GM19035 (cell line): ENCODE data around the gene CLCNKB.
"Not testable (repeated sequence)": the region's sequence is repeated elsewhere in the genome, so short reads cannot be mapped to it uniquely, and the experiment has no call there.

Experiments
- ATAC-seq: cut with Tn5 transposase; IDR thresholded peaks from one replicate; pipeline ENCODE4 v1.9.1; 2021; ENCODE audit not compliant: unreplicated experiment

Gene CLCNKB

DNA sequence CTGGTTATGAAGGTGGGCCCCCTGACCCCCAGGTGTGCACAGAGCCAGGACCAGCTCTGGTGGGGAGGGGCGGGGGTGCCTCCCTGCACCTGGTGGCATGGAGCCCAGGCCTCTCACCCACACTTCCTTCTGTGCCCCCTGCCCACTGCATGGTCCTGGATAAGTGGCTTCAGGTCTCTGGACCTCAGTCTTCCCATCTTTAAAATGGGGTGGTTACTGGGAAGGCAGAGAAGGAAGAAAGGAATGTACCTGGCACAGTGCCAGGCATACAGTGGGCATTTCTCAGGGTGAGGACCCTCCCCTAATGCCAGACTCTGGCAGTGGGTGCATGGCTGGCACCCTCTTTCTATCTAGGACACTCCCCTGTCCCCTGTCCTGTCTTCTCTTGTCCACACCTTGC is 14.3 kb upstream of the CLCNKB start:
- no peak for ATAC-seq

DNA sequence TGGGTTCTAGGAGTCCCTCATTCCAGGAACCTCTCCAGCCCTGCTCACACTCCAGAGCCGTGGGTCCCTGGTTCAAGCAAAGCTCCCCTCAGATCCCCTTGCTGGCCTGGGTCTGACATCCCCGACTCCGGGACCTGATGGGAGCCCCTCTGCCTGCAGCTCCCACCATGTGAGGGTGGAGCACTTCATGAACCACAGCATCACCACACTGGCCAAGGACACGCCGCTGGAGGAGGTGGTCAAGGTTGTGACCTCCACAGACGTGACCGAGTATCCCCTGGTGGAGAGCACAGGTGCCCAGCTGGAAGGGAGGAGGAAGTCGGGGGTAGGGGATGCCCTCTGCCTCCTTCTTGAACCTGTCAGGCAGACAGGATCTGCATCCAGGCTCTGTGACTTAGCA is 12.0 kb upstream of the CLCNKB start:
- ATAC-seq, result no peak

DNA sequence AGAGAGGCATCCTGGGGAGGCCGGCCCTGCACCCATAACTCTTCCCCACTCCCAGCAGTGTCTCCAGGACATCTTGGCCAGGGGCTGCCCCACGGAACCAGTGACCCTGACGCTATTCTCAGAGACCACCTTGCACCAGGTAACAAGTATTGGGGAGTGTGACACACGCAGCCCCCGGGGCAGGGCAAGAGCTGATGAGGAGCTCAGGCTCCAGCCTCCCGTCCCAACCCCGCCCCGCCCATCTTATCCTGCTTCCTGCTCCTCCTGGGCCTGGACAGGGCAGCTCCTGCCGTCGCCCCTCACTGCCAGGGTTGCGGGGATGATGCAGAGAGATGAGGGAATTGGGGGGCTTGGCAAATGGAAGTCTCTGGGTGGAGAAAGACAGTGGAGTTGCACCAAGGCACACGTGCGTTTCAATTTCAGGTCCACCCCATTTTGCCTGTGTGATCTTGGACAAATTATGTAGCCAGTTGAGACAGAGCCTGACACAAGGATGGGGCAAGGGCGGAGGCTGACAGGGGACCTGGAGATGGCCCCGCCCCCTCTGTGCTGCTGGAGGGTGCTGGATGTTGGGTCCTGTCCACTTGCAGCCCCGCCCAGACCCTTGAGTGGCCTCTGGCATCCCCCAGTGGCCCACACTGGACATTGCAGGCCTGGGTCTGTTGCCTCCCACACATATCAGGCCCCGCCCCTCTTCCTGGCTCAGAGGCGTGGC is 11.0 kb upstream of the CLCNKB start:
- ATAC-seq, result peak; percentile 80

DNA sequence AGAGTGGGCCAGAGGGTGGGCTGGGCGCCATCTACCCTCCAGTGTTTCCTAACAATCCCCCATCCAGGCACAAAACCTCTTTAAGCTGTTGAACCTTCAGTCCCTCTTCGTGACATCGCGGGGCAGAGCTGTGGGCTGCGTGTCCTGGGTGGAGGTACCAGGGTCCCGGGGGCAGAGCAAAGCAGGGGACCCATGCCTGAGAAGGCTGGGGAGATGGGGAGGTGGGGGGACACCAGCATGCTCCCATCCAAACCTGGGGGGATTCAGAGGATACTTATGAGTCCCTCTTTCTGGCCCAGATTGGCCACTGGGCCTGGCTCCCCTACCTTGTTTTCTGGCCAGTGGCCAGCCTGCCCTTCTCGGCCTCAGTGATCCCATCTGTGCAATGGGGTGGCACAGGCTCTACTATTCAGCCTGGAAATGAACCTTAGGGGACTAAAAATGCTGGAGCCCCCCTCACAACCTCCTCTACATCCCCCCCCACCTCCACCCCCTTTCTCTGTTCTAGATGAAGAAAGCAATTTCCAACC is 10.4 kb upstream of the CLCNKB start:
- not testable (repeated sequence) for ATAC-seq

DNA sequence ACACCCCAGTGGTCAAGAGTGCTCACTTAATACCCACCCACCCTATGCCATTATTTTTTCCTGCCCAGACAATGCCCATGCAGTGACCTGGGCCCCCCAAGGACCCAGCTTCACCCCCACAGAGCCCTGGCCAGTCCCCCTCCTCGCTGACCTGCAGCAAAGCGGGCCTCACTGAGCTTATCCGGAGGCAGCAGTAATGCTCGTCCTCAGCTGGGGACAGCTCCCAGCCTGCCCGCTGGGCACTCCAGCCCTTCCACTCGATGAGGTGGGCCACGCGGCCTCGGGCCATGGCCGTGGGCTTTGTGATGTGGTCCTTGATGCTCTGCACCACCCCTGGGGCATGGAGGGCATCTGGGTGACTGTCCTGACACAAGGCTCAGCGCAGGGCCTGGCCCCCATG is 7.1 kb upstream of the CLCNKB start:
- not testable (repeated sequence) for ATAC-seq

DNA sequence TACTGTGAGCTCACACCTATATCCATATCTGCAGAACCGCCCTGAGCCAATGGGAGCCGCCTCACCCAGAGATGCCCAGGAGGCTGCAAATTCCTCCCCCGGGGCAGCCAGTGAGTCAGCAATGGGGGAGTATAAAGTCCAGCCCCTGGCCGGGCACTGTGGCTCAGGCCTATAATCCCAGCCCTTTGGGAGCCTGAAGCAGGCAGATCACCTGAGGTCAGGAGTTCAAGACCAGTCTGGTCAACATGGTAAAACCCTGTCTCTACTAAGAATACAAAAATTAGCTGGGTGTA is 5.0 kb upstream of the CLCNKB start:
- no peak for ATAC-seq

DNA sequence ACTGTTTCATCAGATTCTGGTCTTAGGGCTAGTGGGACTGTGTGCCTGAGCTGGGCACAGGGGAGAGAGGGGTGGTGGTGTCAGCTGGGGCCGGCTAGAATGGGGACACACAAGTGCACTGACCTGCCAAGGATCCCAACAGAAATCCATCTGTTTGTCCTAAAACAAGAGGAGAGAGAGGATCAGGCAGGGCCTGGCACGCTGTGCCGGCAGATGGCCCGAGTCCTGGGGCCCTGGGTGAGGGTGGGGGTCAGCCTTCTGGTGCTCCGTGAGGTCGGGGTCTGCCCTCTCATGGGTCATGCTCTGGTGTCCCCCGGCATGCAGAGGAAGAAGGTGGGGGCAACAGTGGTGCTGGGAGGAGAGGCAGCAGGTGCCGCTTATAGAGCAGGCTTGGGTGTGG is 3.7 kb upstream of the CLCNKB start:
- not testable (repeated sequence) for ATAC-seq

DNA sequence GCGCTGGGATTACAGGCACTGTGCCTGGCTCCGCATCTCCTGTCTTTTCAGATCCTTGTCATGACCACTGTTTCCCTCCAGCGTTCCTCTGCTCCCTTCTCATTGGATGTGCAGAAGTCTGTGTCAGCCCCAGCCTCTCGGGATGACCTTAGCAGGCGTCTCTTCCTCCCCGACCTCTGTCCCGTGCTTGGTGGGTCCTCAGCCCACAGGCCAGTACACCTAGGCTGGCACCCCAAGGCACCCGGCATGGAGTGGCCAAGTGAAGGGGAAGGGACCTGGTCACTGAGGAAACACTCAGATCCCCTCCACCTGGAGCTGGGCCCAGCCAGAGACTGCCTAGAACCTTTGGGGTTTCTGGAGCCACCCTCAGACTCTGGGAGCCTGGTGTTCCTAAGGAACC is 2.4 kb upstream of the CLCNKB start:
- no peak for ATAC-seq

DNA sequence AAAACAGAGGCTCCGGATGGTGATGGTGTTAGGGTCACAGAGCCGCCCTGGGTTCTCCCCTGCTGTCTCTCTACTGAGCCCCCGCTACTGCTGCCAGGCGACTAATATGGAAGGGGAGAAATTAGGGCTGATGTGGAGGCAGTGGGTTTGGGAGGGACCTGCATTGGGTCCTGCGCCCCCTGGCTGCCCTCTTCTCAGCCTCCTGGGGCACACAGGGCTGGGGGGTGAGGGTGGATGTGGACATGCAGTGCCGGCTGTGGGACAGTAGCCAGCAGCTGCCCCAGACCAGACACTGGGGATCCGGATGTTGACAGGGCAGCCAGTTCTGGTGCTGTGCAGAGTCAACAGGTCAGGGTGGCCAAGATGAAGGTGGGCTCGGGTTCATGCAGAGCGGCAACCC is 1.5 kb upstream of the CLCNKB start:
- ATAC-seq, result no peak

DNA sequence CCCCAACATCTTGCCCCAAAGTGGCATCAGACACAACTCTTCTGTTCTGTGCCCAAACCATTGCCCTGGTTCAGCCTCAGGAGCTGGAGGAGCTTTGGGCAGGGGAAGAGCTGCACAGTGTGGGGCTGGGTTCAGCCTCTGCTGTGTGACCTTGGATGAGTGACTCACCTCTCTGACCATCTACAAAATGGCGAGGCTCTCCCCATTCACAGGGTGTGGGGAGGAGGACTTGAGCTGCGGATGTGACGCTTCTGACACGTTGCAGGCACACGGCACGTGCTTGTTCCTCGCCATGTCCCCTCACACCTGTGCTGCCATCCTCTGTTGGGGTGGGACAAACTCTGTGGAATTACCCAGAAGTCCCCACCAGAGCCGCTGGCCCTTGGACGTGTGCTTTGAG is 928 bp upstream of the CLCNKB start:
- ATAC-seq, result not testable (repeated sequence)

DNA sequence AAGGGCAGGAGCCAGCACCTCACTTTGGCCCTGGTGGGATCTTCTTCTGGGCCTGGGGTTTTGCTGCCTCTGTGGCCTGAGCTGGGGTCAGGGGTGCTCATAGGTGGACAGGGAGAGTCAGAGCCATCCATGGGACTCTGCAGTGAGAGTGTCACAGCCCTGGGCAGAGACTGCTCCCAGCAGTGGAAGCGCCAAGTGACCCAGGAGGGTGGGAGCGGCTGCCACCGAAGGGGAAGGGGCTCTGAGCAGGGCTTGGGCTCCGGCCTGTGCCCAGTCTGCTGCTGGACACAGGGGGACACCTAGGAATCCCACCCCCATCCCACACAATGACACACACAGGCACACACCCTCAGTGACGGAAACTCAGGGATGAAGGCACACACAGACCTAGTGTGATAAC is 368 bp downstream of the CLCNKB start:
- ATAC-seq, result no peak

DNA sequence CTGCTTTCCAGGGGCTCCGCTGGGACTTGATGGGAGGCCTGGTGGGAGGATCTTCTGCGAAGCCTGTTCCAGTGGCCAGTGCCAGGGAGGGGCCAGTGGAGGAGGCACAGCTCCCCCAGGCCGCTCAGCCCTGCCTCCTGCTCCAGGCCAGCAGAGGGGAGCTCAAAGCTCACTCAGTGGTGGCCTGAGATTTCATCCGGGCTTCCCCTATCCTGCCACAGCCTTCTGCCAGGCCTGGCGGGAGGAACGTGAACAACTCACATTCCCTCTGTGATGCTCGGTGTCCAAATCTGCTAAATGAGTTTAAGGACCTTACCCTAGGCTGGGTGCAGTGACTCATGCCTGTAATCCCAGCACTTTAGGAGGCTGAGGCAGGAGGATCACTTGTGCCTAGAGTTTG is 3.3 kb downstream of the CLCNKB start:
- no peak for ATAC-seq

DNA sequence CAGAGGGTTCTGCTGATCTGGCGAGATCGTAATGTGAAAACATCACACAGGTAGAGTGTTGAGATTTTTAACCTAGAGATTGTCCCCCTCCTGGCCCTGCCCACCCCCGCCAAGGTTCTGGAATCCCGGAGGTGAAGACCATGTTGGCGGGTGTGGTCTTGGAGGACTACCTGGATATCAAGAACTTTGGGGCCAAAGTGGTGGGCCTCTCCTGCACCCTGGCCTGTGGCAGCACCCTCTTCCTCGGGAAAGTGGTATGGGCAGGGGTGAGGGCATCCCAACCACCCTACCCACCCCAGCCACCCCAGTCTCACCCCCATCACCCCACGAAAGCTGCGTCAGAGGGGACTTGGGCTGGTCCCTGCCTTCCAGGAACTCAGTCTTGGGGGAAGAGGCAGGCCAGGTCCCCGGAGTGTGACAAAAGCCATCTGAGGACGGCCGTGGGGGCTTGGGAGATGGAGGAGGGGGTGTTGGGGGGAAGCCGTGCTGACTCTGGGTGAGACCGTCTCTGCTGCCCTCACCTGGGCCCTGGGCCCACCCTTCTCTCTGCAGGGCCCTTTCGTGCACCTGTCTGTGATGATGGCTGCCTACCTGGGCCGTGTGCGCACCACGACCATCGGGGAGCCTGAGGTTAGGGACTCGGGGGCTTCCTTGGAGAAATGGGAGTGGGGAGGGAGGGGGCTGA is 4.4 kb downstream of the CLCNKB start:
- ATAC-seq, result no peak

DNA sequence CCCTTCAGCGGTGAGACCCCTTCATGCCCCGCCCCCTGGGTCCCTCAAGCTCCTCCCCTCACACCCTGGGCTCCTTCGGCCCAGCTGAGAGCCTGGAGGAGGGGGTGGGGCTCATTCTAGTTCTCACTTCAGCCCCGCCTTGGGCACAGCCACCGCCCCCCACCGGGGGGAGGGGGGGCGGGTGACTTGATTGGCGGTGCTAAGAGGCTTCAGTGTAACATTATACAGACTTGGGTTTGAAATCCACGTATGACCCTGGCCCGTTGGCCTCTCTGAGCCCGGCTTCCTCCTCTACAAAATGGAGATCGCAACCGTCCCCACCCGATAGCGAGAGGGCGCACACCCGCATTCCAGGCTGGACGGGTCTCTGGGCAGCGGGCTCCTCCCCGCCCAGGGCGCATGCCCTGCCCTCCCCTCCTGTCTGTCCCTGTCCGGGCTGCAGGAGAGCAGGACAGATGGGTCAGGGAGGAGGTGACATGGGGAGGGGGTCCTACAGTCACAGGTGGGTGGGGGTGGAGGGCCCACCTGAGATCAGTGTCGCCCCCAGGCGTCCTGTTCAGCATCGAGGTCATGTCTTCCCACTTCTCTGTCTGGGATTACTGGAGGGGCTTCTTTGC is 5.1 kb downstream of the CLCNKB start:
- no peak for ATAC-seq

DNA sequence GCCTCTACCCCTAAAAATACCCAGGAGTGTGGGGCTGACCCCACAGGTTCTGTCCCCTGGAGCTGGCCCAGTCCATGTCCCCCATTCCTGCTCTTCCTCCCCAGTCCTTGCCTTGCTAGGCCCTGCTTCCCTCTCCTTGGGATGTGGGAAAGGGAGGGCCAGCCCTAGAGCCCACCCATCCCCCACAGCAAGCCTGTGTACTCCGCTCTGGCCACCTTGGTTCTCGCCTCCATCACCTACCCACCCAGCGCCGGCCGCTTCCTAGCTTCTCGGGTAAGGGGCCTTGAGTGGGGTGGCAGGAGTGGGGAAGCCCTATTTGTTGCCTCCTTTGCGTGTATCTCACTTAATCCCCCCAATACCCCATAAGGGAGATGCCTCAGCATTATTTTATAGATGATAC is 6.7 kb downstream of the CLCNKB start:
- ATAC-seq, result no peak

DNA sequence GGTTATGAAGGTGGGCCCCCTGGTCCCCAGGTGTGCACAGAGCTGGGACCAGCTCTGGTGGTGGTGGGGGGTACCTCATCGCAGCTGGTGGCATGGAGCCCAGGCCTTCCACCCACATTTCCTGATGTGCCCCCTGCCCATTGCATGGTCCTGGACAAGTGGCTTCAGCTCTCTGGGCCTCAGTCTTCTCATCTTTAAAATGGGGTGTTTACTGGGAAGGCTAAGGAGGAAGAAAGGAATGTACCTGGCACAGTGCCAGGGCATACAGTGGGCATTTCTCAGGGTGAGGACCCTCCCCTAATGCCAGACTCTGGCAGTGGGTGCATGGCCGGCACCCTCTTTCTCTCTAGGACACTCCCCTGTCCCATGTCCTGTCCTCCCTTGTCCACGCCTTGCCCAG is 7.5 kb downstream of the CLCNKB start:
- ATAC-seq, result no peak

DNA sequence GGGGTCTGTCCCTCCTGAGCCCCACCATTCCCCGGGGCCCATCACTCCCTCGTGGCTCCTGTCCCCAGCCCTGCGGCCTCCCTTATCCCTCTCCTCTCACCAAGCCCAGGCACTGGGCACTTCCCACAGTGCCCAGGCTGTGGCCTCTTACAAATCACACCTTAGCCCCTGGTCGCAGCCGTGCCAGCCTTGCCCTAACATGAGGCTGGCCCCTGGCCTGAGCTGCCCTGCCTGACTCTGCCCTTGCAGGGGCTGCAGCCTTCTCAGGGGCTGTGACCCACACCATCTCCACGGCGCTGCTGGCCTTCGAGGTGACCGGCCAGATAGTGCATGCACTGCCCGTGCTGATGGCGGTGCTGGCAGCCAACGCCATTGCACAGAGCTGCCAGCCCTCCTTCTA is 8.4 kb downstream of the CLCNKB start:
- ATAC-seq, result not testable (repeated sequence)

DNA sequence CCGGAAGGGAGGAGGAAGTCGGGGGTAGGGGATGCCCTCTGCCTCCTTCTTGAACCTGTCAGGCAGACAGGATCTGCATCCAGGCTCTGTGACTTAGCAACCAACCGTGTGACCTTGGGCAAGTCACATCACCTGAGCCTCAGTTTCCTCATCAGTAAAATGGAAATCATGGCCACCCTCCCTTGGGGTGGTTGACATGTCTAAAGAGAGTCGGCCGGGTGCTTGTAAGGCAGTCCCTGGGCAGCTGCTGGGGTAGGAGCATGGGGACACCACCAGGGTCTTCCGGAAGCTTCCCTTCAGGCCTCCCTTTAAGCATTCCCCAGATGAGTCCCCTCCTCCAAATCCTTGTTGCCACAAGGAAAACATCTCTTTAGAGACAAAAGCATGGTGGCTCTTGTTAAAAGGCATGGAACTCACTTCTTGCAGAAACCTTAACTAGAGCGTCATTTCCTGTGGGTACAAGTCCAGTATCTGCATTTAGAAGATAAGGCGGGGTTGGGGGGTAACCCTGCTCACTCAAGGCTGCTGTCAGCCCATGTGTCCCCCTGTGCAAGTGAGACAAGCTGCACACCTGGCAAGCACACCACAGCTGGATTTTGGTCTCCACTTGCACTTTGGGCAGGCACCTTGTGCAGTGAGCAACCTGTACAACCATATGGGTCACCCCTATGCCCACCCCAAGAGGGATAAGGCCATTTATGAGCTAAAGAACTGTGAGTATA is 10.4 kb downstream of the CLCNKB start:
- no peak for ATAC-seq

DNA sequence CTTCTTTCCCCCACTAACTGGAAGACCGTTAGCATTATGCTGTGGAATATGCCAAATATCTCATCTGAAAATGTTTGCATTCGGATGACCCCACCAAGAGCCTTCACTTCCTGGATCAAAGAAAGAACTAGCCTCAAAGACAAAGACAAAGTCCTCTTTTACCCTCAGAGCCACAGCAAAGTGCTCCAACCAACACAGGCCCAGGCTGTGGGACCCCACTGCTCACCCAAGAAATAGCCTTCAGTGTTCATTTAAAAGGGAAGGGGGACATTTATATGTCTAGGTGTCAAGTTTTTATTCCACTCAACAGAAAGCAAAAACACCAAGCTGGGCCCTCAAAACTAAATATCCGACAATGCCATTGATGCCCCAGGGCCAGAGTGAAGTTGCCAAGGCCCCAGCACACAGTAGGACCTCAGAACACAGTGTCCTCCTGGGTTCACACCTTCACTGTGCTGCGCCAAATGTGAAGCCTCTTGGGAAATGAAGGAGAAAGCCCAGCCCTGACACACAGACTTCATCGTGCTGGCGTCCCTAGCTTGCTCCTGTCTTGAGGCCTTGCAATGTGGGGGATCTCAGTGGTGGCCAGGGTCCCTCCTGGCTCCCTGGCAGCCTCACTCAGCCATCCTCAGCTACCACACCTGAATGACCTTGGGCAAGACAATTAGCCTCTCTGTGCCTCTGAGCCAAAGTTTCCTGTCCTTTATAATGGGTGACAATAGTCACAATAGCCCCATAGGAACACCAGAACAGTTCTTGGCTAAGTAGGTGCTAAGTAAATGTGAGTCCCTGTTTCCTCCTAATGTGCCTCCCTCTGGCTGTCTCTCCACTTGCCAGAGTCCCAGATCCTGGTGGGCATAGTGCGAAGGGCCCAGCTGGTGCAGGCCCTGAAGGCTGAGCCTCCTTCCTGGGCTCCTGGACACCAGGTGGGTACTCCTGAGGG is 11.3 kb downstream of the CLCNKB start:
- ATAC-seq, result no peak
